GM10266 (cell line): ENCODE results near the gene IKBKG.
"Not testable (repeated sequence)": the region's sequence is repeated elsewhere in the genome, so short reads cannot be mapped to it uniquely, and the experiment has no call there.

Source experiments
- DNase-seq: peaks from one replicate; pipeline ENCODE4 v3.0.0; 2012; ENCODE audit errors: extremely low spot score
- CTCF ChIP-seq: IDR thresholded peaks from 2 replicates; pipeline ENCODE4 v1.5.1; 2012; ENCODE audit warnings: mild to moderate bottlenecking, low read depth; ENCODE audit not compliant: control insufficient read depth, insufficient read depth; ENCODE audit errors: missing control alignments

Gene IKBKG

GRCh38 chrX:154607370-154607769 lies 60.0 kb downstream of the IKBKG start:
- TF ChIP-seq CTCF: no peak
- DNase-seq: no peak

GRCh38 chrX:154607976-154608375 lies 60.6 kb downstream of the IKBKG start:
- not testable (repeated sequence) for DNase-seq

GRCh38 chrX:154608823-154609222 lies 61.4 kb downstream of the IKBKG start:
- DNase-seq: not testable (repeated sequence)

- DNase-seq: not testable (repeated sequence)
These were observed 63.7 kb downstream of the IKBKG start for GRCh38 chrX:154611146-154611545.

- not testable (repeated sequence) for DNase-seq
These were observed 66.2 kb downstream of the IKBKG start for GRCh38 chrX:154613586-154613985.
